ENCODE data around the gene TBC1D2B.
A peak's percentile ranks its signal among the peaks of the same experiment; 100 is the strongest.

Gene TBC1D2B

DNA sequence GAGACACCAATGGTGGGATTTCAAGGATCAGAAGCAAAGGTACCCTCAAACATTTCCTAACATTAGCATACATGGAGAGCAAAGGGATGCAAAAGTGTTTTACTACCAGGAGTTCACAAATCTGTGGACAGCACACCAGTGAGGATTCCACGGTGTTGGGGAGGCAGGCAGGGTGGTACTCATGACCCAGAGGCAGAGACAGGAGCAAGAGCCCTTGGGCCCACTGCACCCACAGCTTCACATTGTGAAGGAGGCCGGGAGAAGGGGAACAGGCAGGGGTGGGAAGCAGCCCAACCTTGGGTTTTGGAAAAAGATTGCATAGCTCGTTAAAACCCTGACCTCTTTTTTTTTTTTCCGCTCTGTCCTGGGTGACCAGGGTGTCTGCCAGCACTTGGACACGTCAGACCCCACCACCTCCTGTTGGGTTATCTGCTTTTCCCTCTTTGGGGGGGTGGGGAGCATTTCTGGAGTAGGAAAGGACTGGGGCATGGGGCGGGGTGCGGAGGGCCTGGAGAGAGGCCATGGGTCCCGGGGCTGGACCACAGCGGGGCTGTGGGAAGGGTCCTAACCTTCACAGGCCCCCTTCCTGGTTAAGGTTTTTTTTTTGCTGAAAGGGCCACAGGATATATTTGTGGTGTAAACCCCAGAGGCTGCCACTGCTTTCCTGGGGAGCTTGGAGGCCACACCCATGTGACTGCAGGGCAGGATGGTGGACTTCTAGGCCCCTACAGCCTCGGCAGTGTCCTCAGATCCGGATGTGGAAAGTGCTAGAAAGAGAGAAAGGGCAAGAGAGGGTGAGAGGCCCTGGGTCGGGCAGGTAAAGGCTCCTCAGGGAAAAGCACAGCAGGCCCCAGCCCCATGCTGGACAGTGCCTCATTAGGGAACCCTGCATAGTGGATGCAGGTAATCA, 27.3 kb upstream of the TBC1D2B start:
- Histone ChIP-seq H3K18ac (ENCODE audit: low read length) (no peak overlapping the region), H4K8ac (ENCODE audit: low read depth, low read length) (no peak overlapping the region), H3K79me1 (ENCODE audit: low read depth, low read length) (peaks cover 3% of the 10 kb centered on the region), H3K4ac (ENCODE audit: low read length) (no peak overlapping the region), H3K4me2 (ENCODE audit: insufficient read depth, low read length, poor library complexity, severe bottlenecking) (no peak overlapping the region), H2BK5ac (ENCODE audit: low read length) (no peak overlapping the region), H3K23ac (ENCODE audit: low read depth, low read length, poor library complexity) (no peak overlapping the region), H4K91ac (ENCODE audit: low read depth, low read length, poor library complexity) (no peak overlapping the region), H3K27me3 (ENCODE audit: control insufficient read depth in 3 of 3, insufficient read depth in 3 of 3, low read depth in 1 of 3, low read length in 3 of 3) (no peaks in the 10 kb centered on the region), H3K9ac (ENCODE audit: low read depth, low read length, poor library complexity) (peak overlapping the region; percentile 50), H2BK15ac (ENCODE audit: low read length) (no peak overlapping the region), H2BK120ac (ENCODE audit: low read depth, low read length) (no peak overlapping the region), H3K27ac (replicated peaks; ENCODE audit: low read length) (no peak overlapping the region), H2AK5ac (ENCODE audit: low read depth, low read length) (no peak overlapping the region), H2BK12ac (ENCODE audit: low read length) (no peak overlapping the region), H3K36me3 (replicated peaks in 1 of 2; ENCODE audit: control insufficient read depth in 2 of 2, insufficient read depth in 2 of 2, low read length in 2 of 2) (peaks cover 0 to 4% of the 10 kb centered on the region in 2 donors), H3K9me3 (replicated peaks in 1 of 2; ENCODE audit: control insufficient read depth in 2 of 2, insufficient read depth in 1 of 2, low read depth in 1 of 2, low read length in 2 of 2) (no peaks in the 10 kb centered on the region), H3K4me3 (ENCODE audit: low read length in 2 of 2) (no peak overlapping the region), H3K4me1 (ENCODE audit: control insufficient read depth in 2 of 2, insufficient read depth in 1 of 2, low read depth in 1 of 2, low read length in 2 of 2) (peaks cover 0 to 3% of the 10 kb centered on the region in 2 donors), H3K14ac (ENCODE audit: low read length) (no peak overlapping the region), H2AFZ (ENCODE audit: low read length) (no peak overlapping the region)
- DNase-seq (ENCODE audit: low spot score) = no peak
- WGBS, 2 donors (ENCODE audit: extremely low coverage in 2 of 2, insufficient read length in 2 of 2, insufficient replicate concordance in 1 of 2) = no CpG with 5 or more reads among the region's 12 CpGs

DNA sequence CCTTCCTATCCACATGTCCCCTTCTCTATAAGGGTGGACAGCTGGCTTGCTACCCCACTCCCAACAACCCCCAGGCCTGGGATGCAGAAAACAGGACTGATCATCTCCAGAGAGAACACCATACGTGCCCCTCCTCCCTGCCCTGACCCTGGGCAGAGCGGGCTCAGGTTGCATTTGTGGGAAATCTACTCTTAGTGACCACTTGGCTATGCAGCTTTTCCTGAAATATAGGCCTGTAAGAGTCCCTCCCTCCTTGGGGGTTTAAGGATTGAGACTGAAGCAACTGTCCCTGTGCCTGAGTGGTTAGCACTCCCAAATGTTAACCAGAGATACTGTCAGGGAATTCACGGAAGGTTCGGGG, 26.6 kb upstream of the TBC1D2B start:
- H3K18ac ChIP-seq (ENCODE audit: low read length) = no peak overlapping the region
- H2BK15ac ChIP-seq (ENCODE audit: low read length) = no peak overlapping the region
- H2AK5ac ChIP-seq (ENCODE audit: low read depth, low read length) = no peak overlapping the region
- H3K4me3 ChIP-seq (ENCODE audit: low read length in 2 of 2) = no peak overlapping the region
- peaks cover 0 to 3% of the 10 kb centered on the region in 2 donors for H3K4me1 ChIP-seq (ENCODE audit: control insufficient read depth in 2 of 2, insufficient read depth in 1 of 2, low read depth in 1 of 2, low read length in 2 of 2)
- no peak overlapping the region for H2BK5ac ChIP-seq (ENCODE audit: low read length)
- H3K27me3 ChIP-seq (ENCODE audit: control insufficient read depth in 3 of 3, insufficient read depth in 3 of 3, low read depth in 1 of 3, low read length in 3 of 3) = no peaks in the 10 kb centered on the region
- H3K4me2 ChIP-seq (ENCODE audit: insufficient read depth, low read length, poor library complexity, severe bottlenecking) = no peak overlapping the region
- no peak for DNase-seq (ENCODE audit: low spot score)
- H4K8ac ChIP-seq (ENCODE audit: low read depth, low read length) = no peak overlapping the region
- H4K91ac ChIP-seq (ENCODE audit: low read depth, low read length, poor library complexity) = no peak overlapping the region
- WGBS, 2 donors (ENCODE audit: extremely low coverage in 2 of 2, insufficient read length in 2 of 2, insufficient replicate concordance in 1 of 2) = no CpG with 5 or more reads among the region's 4 CpGs
- H3K79me1 ChIP-seq (ENCODE audit: low read depth, low read length) = peaks cover 3% of the 10 kb centered on the region
- no peak overlapping the region for H3K27ac ChIP-seq (replicated peaks; ENCODE audit: low read length)
- H2BK120ac ChIP-seq (ENCODE audit: low read depth, low read length) = no peak overlapping the region
- H2BK12ac ChIP-seq (ENCODE audit: low read length) = no peak overlapping the region
- no peaks in the 10 kb centered on the region for H3K9me3 ChIP-seq (replicated peaks in 1 of 2; ENCODE audit: control insufficient read depth in 2 of 2, insufficient read depth in 1 of 2, low read depth in 1 of 2, low read length in 2 of 2)
- H3K23ac ChIP-seq (ENCODE audit: low read depth, low read length, poor library complexity) = no peak overlapping the region
- peak overlapping the region; percentile 50 for H3K9ac ChIP-seq (ENCODE audit: low read depth, low read length, poor library complexity)
- peaks cover 0 to 4% of the 10 kb centered on the region in 2 donors for H3K36me3 ChIP-seq (replicated peaks in 1 of 2; ENCODE audit: control insufficient read depth in 2 of 2, insufficient read depth in 2 of 2, low read length in 2 of 2)
- H3K4ac ChIP-seq (ENCODE audit: low read length) = no peak overlapping the region
- H3K14ac ChIP-seq (ENCODE audit: low read length) = no peak overlapping the region
- H2AFZ ChIP-seq (ENCODE audit: low read length) = no peak overlapping the region

DNA sequence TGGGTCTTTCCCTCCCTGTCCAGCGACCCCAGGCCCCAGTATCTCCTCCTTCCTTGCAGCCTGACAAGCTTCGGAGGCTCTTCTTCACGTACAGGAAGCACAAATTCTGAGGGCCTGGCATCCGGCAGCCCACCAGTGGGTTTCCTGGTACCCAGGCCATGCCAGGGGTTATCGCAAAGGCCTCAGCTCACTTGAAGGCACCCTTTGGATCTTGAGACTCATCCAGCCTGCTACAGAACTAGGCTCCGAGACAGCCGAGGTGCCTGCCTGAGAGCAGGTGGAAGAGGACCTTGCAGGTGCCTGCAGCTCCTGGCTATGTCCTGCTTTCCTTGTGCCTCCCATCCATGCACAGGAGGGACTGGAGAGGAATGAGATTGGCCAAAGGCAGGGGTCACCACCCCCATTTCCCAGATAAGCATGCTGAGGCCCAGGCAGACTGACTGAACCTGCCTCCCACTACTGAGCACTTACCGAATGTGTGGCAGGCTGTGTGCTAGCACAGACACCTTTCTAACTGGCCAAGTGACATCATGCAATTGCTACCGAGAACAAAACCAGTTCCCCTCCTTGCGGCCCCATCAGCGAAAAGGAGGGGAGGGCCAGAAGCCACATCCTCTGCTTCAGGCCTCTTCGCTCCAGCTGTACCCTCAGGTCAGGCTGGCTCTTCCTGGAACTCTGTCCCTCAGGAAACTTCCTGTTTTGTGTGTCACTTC, 26.1 kb upstream of the TBC1D2B start:
- no peak overlapping the region for H3K23ac ChIP-seq (ENCODE audit: low read depth, low read length, poor library complexity)
- peak overlapping the region; percentile 25 for H3K9ac ChIP-seq (ENCODE audit: low read depth, low read length, poor library complexity)
- no peak overlapping the region for H3K14ac ChIP-seq (ENCODE audit: low read length)
- H3K18ac ChIP-seq (ENCODE audit: low read length) = no peak overlapping the region
- H2BK5ac ChIP-seq (ENCODE audit: low read length) = no peak overlapping the region
- no peak overlapping the region for H3K27ac ChIP-seq (replicated peaks; ENCODE audit: low read length)
- no peak overlapping the region for H2AFZ ChIP-seq (ENCODE audit: low read length)
- H3K4me3 ChIP-seq (ENCODE audit: low read length in 2 of 2) = no peak overlapping the region
- no peak overlapping the region for H3K4ac ChIP-seq (ENCODE audit: low read length)
- H3K4me2 ChIP-seq (ENCODE audit: insufficient read depth, low read length, poor library complexity, severe bottlenecking) = no peak overlapping the region
- H3K79me1 ChIP-seq (ENCODE audit: low read depth, low read length) = peaks cover 3% of the 10 kb centered on the region
- H2BK12ac ChIP-seq (ENCODE audit: low read length) = no peak overlapping the region
- peaks cover 0 to 3% of the 10 kb centered on the region in 2 donors for H3K4me1 ChIP-seq (ENCODE audit: control insufficient read depth in 2 of 2, insufficient read depth in 1 of 2, low read depth in 1 of 2, low read length in 2 of 2)
- no peaks in the 10 kb centered on the region for H3K9me3 ChIP-seq (replicated peaks in 1 of 2; ENCODE audit: control insufficient read depth in 2 of 2, insufficient read depth in 1 of 2, low read depth in 1 of 2, low read length in 2 of 2)
- WGBS, 2 donors (ENCODE audit: extremely low coverage in 2 of 2, insufficient read length in 2 of 2, insufficient replicate concordance in 1 of 2) = no CpG with 5 or more reads among the region's 12 CpGs
- no peak overlapping the region for H4K91ac ChIP-seq (ENCODE audit: low read depth, low read length, poor library complexity)
- no peak overlapping the region for H2AK5ac ChIP-seq (ENCODE audit: low read depth, low read length)
- H2BK15ac ChIP-seq (ENCODE audit: low read length) = no peak overlapping the region
- H4K8ac ChIP-seq (ENCODE audit: low read depth, low read length) = no peak overlapping the region
- H3K27me3 ChIP-seq (ENCODE audit: control insufficient read depth in 3 of 3, insufficient read depth in 3 of 3, low read depth in 1 of 3, low read length in 3 of 3) = no peaks in the 10 kb centered on the region
- no peak overlapping the region for H2BK120ac ChIP-seq (ENCODE audit: low read depth, low read length)
- no peak for DNase-seq (ENCODE audit: low spot score)
- H3K36me3 ChIP-seq (replicated peaks in 1 of 2; ENCODE audit: control insufficient read depth in 2 of 2, insufficient read depth in 2 of 2, low read length in 2 of 2) = peaks cover 0 to 4% of the 10 kb centered on the region in 2 donors

DNA sequence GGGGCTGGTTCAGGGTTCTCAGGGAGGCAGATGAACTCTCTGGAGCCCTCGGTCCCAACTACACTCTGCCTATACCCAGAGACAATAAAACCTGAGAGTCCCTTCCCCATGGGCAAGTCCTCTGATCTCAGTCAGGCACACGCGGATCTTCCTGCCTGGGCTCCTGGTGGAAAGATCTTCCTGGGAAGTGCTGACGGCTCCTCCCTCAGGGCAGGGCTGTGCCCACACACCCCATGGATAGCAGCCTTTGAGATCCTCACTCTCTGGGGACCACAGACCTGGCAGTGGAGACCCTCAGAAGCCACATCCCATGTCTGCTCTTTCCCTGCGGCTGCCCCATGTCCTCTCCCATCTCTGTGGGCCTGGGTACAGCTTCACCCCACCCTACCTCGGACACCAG, 25.2 kb upstream of the TBC1D2B start:
- Histone ChIP-seq H4K8ac (ENCODE audit: low read depth, low read length) (no peak overlapping the region), H2AK5ac (ENCODE audit: low read depth, low read length) (no peak overlapping the region), H3K23ac (ENCODE audit: low read depth, low read length, poor library complexity) (no peak overlapping the region), H3K4ac (ENCODE audit: low read length) (peak overlapping the region; percentile 42), H3K4me2 (ENCODE audit: insufficient read depth, low read length, poor library complexity, severe bottlenecking) (no peak overlapping the region), H2BK15ac (ENCODE audit: low read length) (no peak overlapping the region), H3K18ac (ENCODE audit: low read length) (peak overlapping the region; percentile 73), H2AFZ (ENCODE audit: low read length) (no peak overlapping the region), H2BK120ac (ENCODE audit: low read depth, low read length) (no peak overlapping the region), H4K91ac (ENCODE audit: low read depth, low read length, poor library complexity) (no peak overlapping the region), H3K27ac (replicated peaks; ENCODE audit: low read length) (no peak overlapping the region), H3K36me3 (replicated peaks in 1 of 2; ENCODE audit: control insufficient read depth in 2 of 2, insufficient read depth in 2 of 2, low read length in 2 of 2) (peaks cover 0 to 4% of the 10 kb centered on the region in 2 donors), H2BK12ac (ENCODE audit: low read length) (no peak overlapping the region), H3K9me3 (replicated peaks in 1 of 2; ENCODE audit: control insufficient read depth in 2 of 2, insufficient read depth in 1 of 2, low read depth in 1 of 2, low read length in 2 of 2) (no peaks in the 10 kb centered on the region), H3K9ac (ENCODE audit: low read depth, low read length, poor library complexity) (peak overlapping the region; percentile 67), H3K14ac (ENCODE audit: low read length) (no peak overlapping the region), H3K4me1 (ENCODE audit: control insufficient read depth in 2 of 2, insufficient read depth in 1 of 2, low read depth in 1 of 2, low read length in 2 of 2) (peaks cover 0 to 3% of the 10 kb centered on the region in 2 donors), H3K27me3 (ENCODE audit: control insufficient read depth in 3 of 3, insufficient read depth in 3 of 3, low read depth in 1 of 3, low read length in 3 of 3) (no peaks in the 10 kb centered on the region), H3K4me3 (ENCODE audit: low read length in 2 of 2) (no peak overlapping the region), H3K79me1 (ENCODE audit: low read depth, low read length) (peaks cover 3% of the 10 kb centered on the region), H2BK5ac (ENCODE audit: low read length) (peak overlapping the region; percentile 77)
- no CpG with 5 or more reads among the region's 6 CpGs for WGBS, 2 donors (ENCODE audit: extremely low coverage in 2 of 2, insufficient read length in 2 of 2, insufficient replicate concordance in 1 of 2)
- no peak for DNase-seq (ENCODE audit: low spot score)
